ENCODE measurements around the gene FOS.

The FOS gene

GRCh38 chr14:75258079-75258802 is 20.4 kb upstream of the FOS start:
- in situ Hi-C loops (cut with HindIII; ENCODE audit: low pct_unique_long_range_greater_than_20kb, low sequenced_read_pairs) = no loop called here
- no peak for TF ChIP-seq JUND (IDR thresholded peaks at IDR 0.05; ENCODE audit: low read depth)
- peak in 1 of 2 experiments; percentile 64 for DNase-seq (ENCODE audit: low read depth in 1 of 2, low spot score in 1 of 2)

- in situ Hi-C loops (cut with HindIII; ENCODE audit: low pct_unique_long_range_greater_than_20kb, low sequenced_read_pairs) = no loop called here
- DNase-seq (ENCODE audit: low read depth in 1 of 2, low spot score in 1 of 2) = peak; percentile 91 to 100
- no peak for TF ChIP-seq JUND (IDR thresholded peaks at IDR 0.05; ENCODE audit: low read depth)
Measured at GRCh38 chr14:75258803-75259509, 19.7 kb upstream of the FOS start.

- DNase-seq (ENCODE audit: low read depth in 1 of 2, low spot score in 1 of 2) = peak in 1 of 2 experiments; percentile 46
- TF ChIP-seq JUND (IDR thresholded peaks at IDR 0.05; ENCODE audit: low read depth) = no peak
- in situ Hi-C loops (cut with HindIII; ENCODE audit: low pct_unique_long_range_greater_than_20kb, low sequenced_read_pairs) = no loop called here
Measured at GRCh38 chr14:75259510-75259855, 19.1 kb upstream of the FOS start.

- TF ChIP-seq JUND (IDR thresholded peaks at IDR 0.05; ENCODE audit: low read depth) = no peak
- peak in 1 of 2 experiments; percentile 66 for DNase-seq (ENCODE audit: low read depth in 1 of 2, low spot score in 1 of 2)
- in situ Hi-C loops (cut with HindIII; ENCODE audit: low pct_unique_long_range_greater_than_20kb, low sequenced_read_pairs) = no loop called here
Measured at GRCh38 chr14:75260025-75260763, 18.4 kb upstream of the FOS start.

GRCh38 chr14:75261820-75262219 is 16.8 kb upstream of the FOS start:
- in situ Hi-C loops (cut with HindIII; ENCODE audit: low pct_unique_long_range_greater_than_20kb, low sequenced_read_pairs) = no loop called here
- DNase-seq (ENCODE audit: low read depth in 1 of 2, low spot score in 1 of 2) = no peak
- no peak for TF ChIP-seq JUND (IDR thresholded peaks at IDR 0.05; ENCODE audit: low read depth)

- DNase-seq (ENCODE audit: low read depth in 1 of 2, low spot score in 1 of 2) = no peak
- in situ Hi-C loops (cut with HindIII; ENCODE audit: low pct_unique_long_range_greater_than_20kb, low sequenced_read_pairs) = no loop called here
- TF ChIP-seq JUND (IDR thresholded peaks at IDR 0.05; ENCODE audit: low read depth) = no peak
Measured at GRCh38 chr14:75262641-75263040, 16.0 kb upstream of the FOS start.

- peak in 1 of 2 experiments; percentile 95 for DNase-seq (ENCODE audit: low read depth in 1 of 2, low spot score in 1 of 2)
- in situ Hi-C loops (cut with HindIII; ENCODE audit: low pct_unique_long_range_greater_than_20kb, low sequenced_read_pairs) = no loop called here
Measured at GRCh38 chr14:75264036-75264435, 14.6 kb upstream of the FOS start.

GRCh38 chr14:75267141-75267721 is 11.4 kb upstream of the FOS start:
- in situ Hi-C loops (cut with HindIII; ENCODE audit: low pct_unique_long_range_greater_than_20kb, low sequenced_read_pairs) = no loop called here
- TF ChIP-seq JUND (IDR thresholded peaks at IDR 0.05; ENCODE audit: low read depth) = no peak
- DNase-seq (ENCODE audit: low read depth in 1 of 2, low spot score in 1 of 2) = peak in 1 of 2 experiments; percentile 69

More at GRCh38 chr14:75264036-75264435, 14.6 kb upstream of the FOS start:
- TF ChIP-seq JUND (IDR thresholded peaks at IDR 0.05; ENCODE audit: low read depth) = 0 out of 2 replicates have a peak, but pooled peaks have one; percentile 35

GRCh38 chr14:75268633-75269550 is 9.7 kb upstream of the FOS start:
- TF ChIP-seq JUND (IDR thresholded peaks at IDR 0.05; ENCODE audit: low read depth) = no peak
- peak in 1 of 2 experiments; percentile 71 for DNase-seq (ENCODE audit: low read depth in 1 of 2, low spot score in 1 of 2)
- in situ Hi-C loops (cut with HindIII; ENCODE audit: low pct_unique_long_range_greater_than_20kb, low sequenced_read_pairs) = no loop called here

- DNase-seq (ENCODE audit: low read depth in 1 of 2, low spot score in 1 of 2) = no peak
- in situ Hi-C loops (cut with HindIII; ENCODE audit: low pct_unique_long_range_greater_than_20kb, low sequenced_read_pairs) = no loop called here
Measured at GRCh38 chr14:75271514-75271913, 7.1 kb upstream of the FOS start.

GRCh38 chr14:75273272-75274049 is 5.2 kb upstream of the FOS start:
- DNase-seq (ENCODE audit: low read depth in 1 of 2, low spot score in 1 of 2) = peak in 1 of 2 experiments; percentile 75
- in situ Hi-C loops (cut with HindIII; ENCODE audit: low pct_unique_long_range_greater_than_20kb, low sequenced_read_pairs) = no loop called here
- no peak for TF ChIP-seq JUND (IDR thresholded peaks at IDR 0.05; ENCODE audit: low read depth)

More at GRCh38 chr14:75271514-75271913, 7.1 kb upstream of the FOS start:
- TF ChIP-seq JUND (IDR thresholded peaks at IDR 0.05; ENCODE audit: low read depth) = no peak
